ENCODE data around the gene GPR160. TPM values are rescaled to one million over a fixed set of nuclear protein-coding genes. Genes with fewer than 3 reads are reported as not detected.

GPR160 gene
- total and polyA plus RNA-seq, 2 of the 13 experiments (the other 11 are each of a cell fraction or from before 2014, with no cell fraction given), result 12.1 to 23.2 TPM

DNA sequence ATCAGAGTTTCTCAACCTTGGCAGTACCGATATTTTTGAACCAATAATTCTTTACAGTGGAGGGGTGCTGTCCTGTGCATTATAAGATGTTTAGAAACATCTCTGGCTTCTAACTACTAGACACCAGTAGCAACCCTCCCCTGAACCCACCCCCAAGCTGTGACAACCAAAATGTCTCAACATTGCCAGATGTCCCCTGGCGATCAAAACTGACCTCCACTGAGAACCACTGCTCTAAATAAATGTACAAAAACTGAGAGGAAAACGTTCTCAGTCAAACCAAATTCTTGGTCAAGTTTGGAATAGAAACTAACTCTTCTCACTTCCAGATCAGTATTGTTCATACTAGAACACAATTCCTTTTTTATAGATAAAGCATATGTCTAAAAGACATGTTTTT is 58.5 kb downstream of the GPR160 start:
- Histone ChIP-seq H3K4me3 (replicated peaks in 1 of 3; ENCODE audit: insufficient read depth in 1 of 3, low read depth in 2 of 3, low read length in 3 of 3) (no peak overlapping the region), H3K9me3 (ENCODE audit: low read length) (no peaks in the 10 kb centered on the region), H3K27ac (ENCODE audit: extremely low read length, insufficient read depth, low read length) (no peak overlapping the region), H3K27me3 (ENCODE audit: control insufficient read depth in 1 of 2, insufficient read depth in 2 of 2, low read length in 2 of 2) (no peaks in the 10 kb centered on the region; a peak in 1 of 5 replicates), H3K79me2 (ENCODE audit: insufficient read depth, low read length) (no peaks in the 10 kb centered on the region), H3K4me2 (ENCODE audit: low read depth, low read length) (no peak overlapping the region), H4K20me1 (ENCODE audit: insufficient read depth, low read length) (no peaks in the 10 kb centered on the region), H2AFZ (ENCODE audit: low read length) (no peak overlapping the region), H3K4me1 (ENCODE audit: insufficient read depth, low read length) (no peaks in the 10 kb centered on the region), H3K9ac (ENCODE audit: insufficient read depth, low read depth, low read length) (no peak overlapping the region), H3K36me3 (replicated peaks in 1 of 2; ENCODE audit: control insufficient read depth in 1 of 2, insufficient read depth in 2 of 2, low read length in 2 of 2) (peaks cover 6 to 48% of the 10 kb centered on the region in 2 experiments)
- DNase-seq (ENCODE audit: low spot score), result no peak
- WGBS (ENCODE audit: low lambda C conversion rate), result 96% methylated on average over 3 of the region's 3 CpGs
- TF ChIP-seq NFYC (CRISPR knock-in tag; IDR thresholded peaks at IDR 0.05) (no peak), ZNF879 (CRISPR knock-in tag; IDR thresholded peaks at IDR 0.05) (no peak), ZSCAN12 (CRISPR knock-in tag; IDR thresholded peaks at IDR 0.05) (no peak), ZEB1 (IDR thresholded peaks at IDR 0.05; ENCODE audit: insufficient replicate concordance, low read depth) (no peak), PRDM10 (CRISPR knock-in tag; IDR thresholded peaks at IDR 0.05; ENCODE audit: low read depth) (no peak), SMYD3 (CRISPR knock-in tag; IDR thresholded peaks at IDR 0.05) (no peak), FOXK1 (CRISPR knock-in tag; IDR thresholded peaks at IDR 0.05; ENCODE audit: borderline replicate concordance, low read depth) (no peak), ZNF574 (CRISPR knock-in tag; IDR thresholded peaks at IDR 0.05) (no peak), THAP9 (CRISPR knock-in tag; IDR thresholded peaks at IDR 0.05; ENCODE audit: borderline replicate concordance) (no peak)
- TF ChIP-seq, protein P1, sequence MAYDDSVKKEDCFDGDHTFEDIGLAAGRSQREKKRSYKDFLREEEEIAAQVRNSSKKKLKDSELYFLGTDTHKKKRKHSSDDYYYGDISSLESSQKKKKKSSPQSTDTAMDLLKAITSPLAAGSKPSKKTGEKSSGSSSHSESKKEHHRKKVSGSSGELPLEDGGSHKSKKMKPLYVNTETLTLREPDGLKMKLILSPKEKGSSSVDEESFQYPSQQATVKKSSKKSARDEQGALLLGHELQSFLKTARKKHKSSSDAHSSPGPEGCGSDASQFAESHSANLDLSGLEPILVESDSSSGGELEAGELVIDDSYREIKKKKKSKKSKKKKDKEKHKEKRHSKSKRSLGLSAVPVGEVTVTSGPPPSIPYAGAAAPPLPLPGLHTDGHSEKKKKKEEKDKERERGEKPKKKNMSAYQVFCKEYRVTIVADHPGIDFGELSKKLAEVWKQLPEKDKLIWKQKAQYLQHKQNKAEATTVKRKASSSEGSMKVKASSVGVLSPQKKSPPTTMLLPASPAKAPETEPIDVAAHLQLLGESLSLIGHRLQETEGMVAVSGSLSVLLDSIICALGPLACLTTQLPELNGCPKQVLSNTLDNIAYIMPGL (CRISPR knock-in tag; IDR thresholded peaks at IDR 0.05; ENCODE audit: borderline replicate concordance in 1 of 2, low read depth in 1 of 2), result no peak
- no peak for FAIRE-seq
- ChIA-PET POLR2A (no interaction called here), CTCF (ENCODE audit: low intra/inter-chr PET ratio, low total read pairs) (no interaction called here)
- in situ Hi-C loops (cut with HindIII; ENCODE audit: extremely low pct_ligation_motif_present, low pct_unique_long_range_greater_than_20kb), result no loop called here
- BruUV-seq (replicated peaks), result no TSS peak
- ATAC-seq, result no peak
- intact Hi-C loops (cut with micrococcal nuclease; ENCODE audit: unreplicated experiment), result no loop called here
